H1 (cell line): ENCODE measurements around the gene PHOSPHO2. TPM values are rescaled to one million over a fixed set of nuclear protein-coding genes. Genes with fewer than 3 reads are reported as not detected.
A peak's percentile ranks its signal among the peaks of the same experiment; 100 is the strongest.

Source experiments
- ASH2L ChIP-seq: fragments of 200-600, 300-600 bp; sonication (generic); IDR thresholded peaks from one replicate; pipeline ENCODE4 v1.7.1; 2017; ENCODE audit warnings: low read length
- ATF2 ChIP-seq: IDR thresholded peaks from 2 replicates; pipeline ENCODE4 v1.6.1; 2012; ENCODE audit warnings: low read length, inconsistent platforms
- ATF3 ChIP-seq: IDR thresholded peaks from 2 replicates; pipeline ENCODE4 v1.6.1; 2011; ENCODE audit warnings: low read depth, mild to moderate bottlenecking, low read length; ENCODE audit not compliant: insufficient read depth
- BACH1 ChIP-seq: IDR thresholded peaks from 2 replicates; pipeline ENCODE4 v1.6.1; 2012; ENCODE audit warnings: low read length, improper control_type of control experiment
- EGR1 ChIP-seq: IDR thresholded peaks from 2 replicates; pipeline ENCODE4 v1.6.1; 2011; ENCODE audit warnings: low read depth, low read length, borderline replicate concordance
- EP300 ChIP-seq, 2 experiments: IDR thresholded peaks; 1 replicate in 1 of 2; 2 replicates in 1 of 2; pipeline ENCODE4 v1.6.1; 2011 to 2012; ENCODE audit warnings: low read depth in 2 of 2, low read length in 2 of 2, mild to moderate bottlenecking in 2 of 2, borderline replicate concordance in 1 of 2, inconsistent platforms in 1 of 2, moderate library complexity in 1 of 2
- EZH2 ChIP-seq: fragments of 200-600 bp; sonication (generic); IDR thresholded peaks from 2 replicates; pipeline ENCODE4 v1.7.1; 2012; ENCODE audit warnings: low read depth, mild to moderate bottlenecking, moderate library complexity, low read length, inconsistent platforms; ENCODE audit not compliant: severe bottlenecking
- FOSL1 ChIP-seq: IDR thresholded peaks from 2 replicates; pipeline ENCODE4 v1.6.1; 2011; ENCODE audit warnings: mild to moderate bottlenecking, low read depth, low read length, moderate library complexity; ENCODE audit not compliant: insufficient read depth
- HDAC2 ChIP-seq, 2 experiments: fragments of 300-600 bp in 1 of 2; sonication (generic) in 1 of 2; IDR thresholded peaks; 2 replicates each; pipeline ENCODE4 v1.6.1; 2011 to 2012; ENCODE audit warnings: low read depth in 2 of 2, low read length in 2 of 2, mild to moderate bottlenecking in 2 of 2, moderate library complexity in 2 of 2, borderline replicate concordance in 1 of 2, inconsistent platforms in 1 of 2
- KDM4A ChIP-seq: IDR thresholded peaks from one replicate; pipeline ENCODE4 v1.7.1; 2012; ENCODE audit warnings: low read depth, mild to moderate bottlenecking, moderate library complexity, low read length, inconsistent platforms; ENCODE audit not compliant: severe bottlenecking
- MAFK ChIP-seq: IDR thresholded peaks from 2 replicates; pipeline ENCODE4 v1.6.1; 2012; ENCODE audit warnings: low read depth, mild to moderate bottlenecking, improper control_type of control experiment, low read length
- NANOG ChIP-seq: IDR thresholded peaks from 2 replicates; pipeline ENCODE4 v1.6.1; 2011; ENCODE audit warnings: low read length, low read depth, mild to moderate bottlenecking, inconsistent platforms; ENCODE audit not compliant: insufficient read depth, poor library complexity, severe bottlenecking
- POLR2AphosphoS5 ChIP-seq: IDR thresholded peaks from 2 replicates; pipeline ENCODE4 v1.6.1; 2011; ENCODE audit warnings: low read depth, low read length
- RAD21 ChIP-seq, 2 experiments: IDR thresholded peaks in 1 of 2; conservative IDR thresholded peaks in 1 of 2; 2 replicates each; pipeline ENCODE4 v1.6.1; 2011; ENCODE audit warnings: low read depth in 2 of 2, low read length in 2 of 2, improper control_type of control experiment in 1 of 2, inconsistent platforms in 1 of 2, mild to moderate bottlenecking in 1 of 2, moderate library complexity in 1 of 2
- RBBP5 ChIP-seq: IDR thresholded peaks from 2 replicates; pipeline ENCODE4 v1.7.1; 2012; ENCODE audit warnings: low read depth, mild to moderate bottlenecking, inconsistent platforms, low read length, moderate library complexity, borderline replicate concordance
- RXRA ChIP-seq: IDR thresholded peaks from 2 replicates; pipeline ENCODE4 v1.6.1; 2011; ENCODE audit warnings: low read depth, mild to moderate bottlenecking, low read length, moderate library complexity; ENCODE audit not compliant: insufficient read depth
- SAP30 ChIP-seq: fragments of 300-600 bp; sonication (generic); IDR thresholded peaks from 2 replicates; pipeline ENCODE4 v1.7.1; 2012; ENCODE audit warnings: low read length, moderate library complexity, mild to moderate bottlenecking, inconsistent platforms; ENCODE audit not compliant: insufficient read depth, insufficient replicate concordance
- SIRT6 ChIP-seq: IDR thresholded peaks from one replicate; pipeline ENCODE4 v1.7.1; 2012; ENCODE audit warnings: low read length, inconsistent platforms
- SP2 ChIP-seq: IDR thresholded peaks from 2 replicates; pipeline ENCODE4 v1.6.1; 2012; ENCODE audit warnings: mild to moderate bottlenecking, low read length, inconsistent platforms
- TAF7 ChIP-seq: optimal IDR thresholded peaks from 2 replicates; pipeline ENCODE3; 2011; ENCODE audit warnings: low read depth, mild to moderate bottlenecking, inconsistent platforms, low read length, moderate library complexity, borderline replicate concordance
- polyA plus RNA-seq, 7 experiments: library from polyadenylated mRNA; depleted of rRNA in 3 of 7; stranded (reverse) in 5 of 7; unstranded in 2 of 7; fragments of >200 nt in 5 of 7; fragments of 200-250 nt in 2 of 7; gene quantifications; 1 replicate in 5 of 7; 2 replicates in 1 of 7; 4 replicates in 1 of 7; pipeline versions ENCODE4 v1.2.1 to v1.2.3, GENCODE V29; 2011 to 2013; ENCODE audit warnings: missing spikeins in 2 of 7, mixed read lengths in 2 of 7
- total RNA-seq: library from RNA; stranded (reverse); fragmentation: NEBNext Ultra II Directional; extraction: Animal tissue kit (Norgen Biotek cat#: 25700); gene quantifications from 2 replicates; pipeline ENCODE4 v1.2.1, GENCODE V29; 2021

PHOSPHO2 gene
- total and polyA plus RNA-seq, 2 of the 8 experiments (the other 6 are each of a cell fraction or from before 2014, with no cell fraction given), result 2.4 to 8.5 TPM

DNA sequence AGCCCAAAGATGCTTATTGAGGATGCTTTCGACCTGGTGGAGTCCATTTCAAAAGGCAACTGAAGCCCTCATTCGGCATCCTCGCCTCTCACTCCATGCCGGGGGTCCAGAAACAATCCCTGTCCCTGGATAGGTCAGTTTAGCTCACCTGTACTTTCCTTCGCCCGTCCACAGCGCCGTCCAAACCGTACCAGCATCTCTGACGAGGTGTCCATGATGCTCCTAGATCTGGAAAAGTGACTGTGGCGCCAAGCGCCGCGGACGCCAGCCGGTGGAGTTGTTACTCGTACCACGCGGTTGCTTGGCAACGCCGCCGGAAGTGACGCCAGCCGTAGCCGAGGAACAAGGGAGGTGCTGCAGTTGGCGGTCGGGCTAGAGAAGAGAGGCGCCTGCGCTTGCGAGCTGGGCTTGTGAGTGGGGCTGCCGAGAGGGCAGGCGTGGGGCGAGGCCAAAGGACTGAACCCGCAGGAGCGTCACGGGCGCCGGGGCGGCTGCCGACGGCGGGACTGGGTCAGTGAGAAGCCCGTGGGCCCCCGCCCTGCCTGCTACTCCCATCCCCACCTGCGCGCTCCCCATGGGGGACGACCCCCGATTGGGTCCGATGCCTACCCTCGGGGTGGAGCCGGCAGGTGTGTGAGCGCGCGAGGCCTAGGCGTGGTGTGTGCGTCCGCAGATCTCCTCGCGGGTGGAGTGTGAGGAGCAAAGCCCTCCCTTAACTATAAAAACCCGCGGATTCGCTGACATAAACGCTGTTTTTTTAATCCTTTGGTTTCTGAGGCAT lies at the start of gene PHOSPHO2, which contains the start of gene CFAP210 (continued):
- TF ChIP-seq ATF2 (no peak), SIRT6 (no peak), ASH2L (peak; percentile 89), TAF7 (no peak), BACH1 (peak; percentile 41; the same call in 1 of the 2 replicates), RBBP5 (peak; percentile 93; the same call in 1 of the 2 replicates), RXRA (no peak), EGR1 (no peak), NANOG (no peak), POLR2AphosphoS5 (peak; percentile 94), EZH2 (no peak), HDAC2 (IDR thresholded peaks at IDR 0.05; ENCODE audit: borderline replicate concordance in 1 of 2, low read depth in 2 of 2, low read length in 2 of 2) (peak; percentile 13 to 34; a peak in 1 of 4 replicates), MAFK (no peak), SAP30 (peak; percentile 96), ATF3 (no peak), FOSL1 (no peak), SP2 (no peak), RAD21 (IDR thresholded peaks at IDR 0.05 in 1 of 2, conservative IDR thresholded peaks at IDR 0.05 in 1 of 2; ENCODE audit: low read depth in 2 of 2, low read length in 2 of 2) (0 out of 4 replicates have a peak, but pooled peaks of 1 of the 2 experiments have one; percentile 4), KDM4A (peak; percentile 96), EP300 (IDR thresholded peaks at IDR 0.05; ENCODE audit: borderline replicate concordance in 1 of 2, low read depth in 2 of 2, low read length in 2 of 2) (0 out of 3 replicates have a peak, but pooled peaks of 1 of the 2 experiments have one; percentile 17)
